HEK293 (cell line): ENCODE measurements around the gene METAP1D.

Experiments
- CTCF ChIA-PET: fragments of 350-600 bp; formaldehyde crosslinking; extraction: SDS; loops from one replicate; lab custom pipeline; 2021; ENCODE audit warnings: antibody characterized with exemption; lab: Yijun Ruan, JAX
- POLR2A ChIA-PET: fragments of 300-600 bp; formaldehyde crosslinking; extraction: SDS; loops from one replicate; lab custom pipeline; 2020; ENCODE audit warnings: antibody characterized with exemption, inconsistent platforms; lab: Yijun Ruan, JAX
- H3K27ac ChIP-seq: fragments of 200-500 bp; sonication (Bioruptor generic); 2 replicates; pipeline ENCODE4 v1.5.1; 2014; ENCODE audit warnings: low read depth, low read length, control low read depth, inconsistent platforms; ENCODE audit errors: extremely low read depth
- H3K36me3 ChIP-seq, 2 experiments: fragments of 200-500 bp in 1 of 2; sonication (Bioruptor generic) in 1 of 2; 1 replicate in 1 of 2; 2 replicates in 1 of 2; pipeline ENCODE4 v1.5.1; 2014 to 2017; ENCODE audit warnings: inconsistent platforms in 2 of 2, low read length in 2 of 2; ENCODE audit not compliant: control insufficient read depth in 2 of 2, insufficient read depth in 1 of 2
- H3K4me1 ChIP-seq: fragments of 200-500 bp; sonication (Bioruptor generic); 2 replicates; pipeline ENCODE4 v1.5.1; 2014; ENCODE audit warnings: mild to moderate bottlenecking, low read length, inconsistent platforms; ENCODE audit not compliant: control insufficient read depth, insufficient read depth
- H3K4me3 ChIP-seq: 2 replicates; pipeline ENCODE4 v1.5.1; 2011; ENCODE audit warnings: low read depth, mild to moderate bottlenecking, control low read depth, low read length, moderate library complexity
- H3K9me3 ChIP-seq: fragments of 200-500 bp; sonication (Bioruptor generic); 2 replicates; pipeline ENCODE4 v1.5.1; 2014; ENCODE audit warnings: low read depth, low read length, inconsistent platforms; ENCODE audit not compliant: control insufficient read depth, insufficient read depth
- EGR2 ChIP-seq: fragments of 450-650 bp; formaldehyde crosslinking; IDR thresholded peaks from 2 replicates; pipeline ENCODE4 v1.5.1; 2016; ENCODE audit warnings: low read depth, missing biosample characterization, missing genetic modification characterization
- GLI2 ChIP-seq: fragments of 450-650 bp; formaldehyde crosslinking; IDR thresholded peaks from 2 replicates; pipeline ENCODE4; 2017; ENCODE audit warnings: missing biosample characterization, missing genetic modification characterization, low read depth, borderline replicate concordance
- SP7 ChIP-seq: fragments of 450-650 bp; formaldehyde crosslinking; IDR thresholded peaks from 2 replicates; pipeline ENCODE4 v1.5.1; 2016; ENCODE audit warnings: missing biosample characterization, missing genetic modification characterization
- ZFHX2 ChIP-seq: fragments of 450-650 bp; formaldehyde crosslinking; conservative IDR thresholded peaks from 2 replicates; pipeline ENCODE4 v1.5.1; 2016; ENCODE audit warnings: missing biosample characterization, missing genetic modification characterization
- ZFP69B ChIP-seq: fragments of 450-650 bp; formaldehyde crosslinking; IDR thresholded peaks from 2 replicates; pipeline ENCODE4 v1.5.1; 2016; ENCODE audit warnings: missing biosample characterization, missing genetic modification characterization
- ZNF146 ChIP-seq: fragments of 450-650 bp; formaldehyde crosslinking; IDR thresholded peaks from 2 replicates; pipeline ENCODE4 v1.5.1; 2016; ENCODE audit warnings: missing biosample characterization, missing genetic modification characterization
- ZNF19 ChIP-seq: fragments of 450-650 bp; formaldehyde crosslinking; IDR thresholded peaks from 2 replicates; pipeline ENCODE4; 2016; ENCODE audit warnings: missing biosample characterization, missing genetic modification characterization, low read depth
- ZNF391 ChIP-seq: fragments of 450-650 bp; formaldehyde crosslinking; IDR thresholded peaks from 2 replicates; pipeline ENCODE4 v1.5.1; 2016; ENCODE audit warnings: low read depth, missing biosample characterization, missing genetic modification characterization, borderline replicate concordance
- ZNF501 ChIP-seq: fragments of 450-650 bp; formaldehyde crosslinking; IDR thresholded peaks from 2 replicates; pipeline ENCODE4 v1.5.1; 2016; ENCODE audit warnings: missing biosample characterization, missing genetic modification characterization
- ZNF561 ChIP-seq: fragments of 450-650 bp; IDR thresholded peaks from 2 replicates; pipeline ENCODE4 v1.5.1; 2018; ENCODE audit warnings: missing biosample characterization, missing genetic modification characterization, borderline replicate concordance
- ZNF629 ChIP-seq: fragments of 450-650 bp; formaldehyde crosslinking; IDR thresholded peaks from 2 replicates; pipeline ENCODE4 v1.5.1; 2017; ENCODE audit warnings: missing biosample characterization, missing genetic modification characterization
- ZNF654 ChIP-seq: fragments of 450-650 bp; formaldehyde crosslinking; IDR thresholded peaks from 2 replicates; pipeline ENCODE4 v1.5.1; 2016; ENCODE audit warnings: low read depth, missing biosample characterization, missing genetic modification characterization
- ZNF670 ChIP-seq: fragments of 450-650 bp; formaldehyde crosslinking; IDR thresholded peaks from 2 replicates; pipeline ENCODE4 v1.5.1; 2016; ENCODE audit warnings: missing biosample characterization, missing genetic modification characterization, low read depth
- ZNF677 ChIP-seq: fragments of 450-650 bp; IDR thresholded peaks from 2 replicates; pipeline ENCODE4 v1.5.0; 2018; ENCODE audit warnings: missing biosample characterization, mild to moderate bottlenecking, missing genetic modification characterization, moderate library complexity
- TF ChIP-seq, protein P1 (sequence below): fragments of 450-650 bp; formaldehyde crosslinking; IDR thresholded peaks from 2 replicates; pipeline ENCODE4 v1.5.1; 2016; ENCODE audit warnings: missing biosample characterization, missing genetic modification characterization
- TF ChIP-seq, protein P2 (sequence below): fragments of 450-650 bp; formaldehyde crosslinking; IDR thresholded peaks from 2 replicates; pipeline ENCODE4 v1.5.1; 2016; ENCODE audit warnings: missing biosample characterization, missing genetic modification characterization
- TF ChIP-seq, protein P3 (sequence below): fragments of 450-650 bp; formaldehyde crosslinking; IDR thresholded peaks from 2 replicates; pipeline ENCODE4 v1.5.1; 2017; ENCODE audit warnings: missing biosample characterization, missing genetic modification characterization
- TF ChIP-seq, protein P4 (sequence below): fragments of 450-650 bp; formaldehyde crosslinking; IDR thresholded peaks from 2 replicates; pipeline ENCODE4 v1.5.1; 2016; ENCODE audit warnings: missing biosample characterization, missing genetic modification characterization
- TF ChIP-seq, protein P5 (sequence below): fragments of 450-650 bp; IDR thresholded peaks from 2 replicates; pipeline ENCODE4 v1.5.1; 2018; ENCODE audit warnings: missing biosample characterization, missing genetic modification characterization

METAP1D gene

DNA sequence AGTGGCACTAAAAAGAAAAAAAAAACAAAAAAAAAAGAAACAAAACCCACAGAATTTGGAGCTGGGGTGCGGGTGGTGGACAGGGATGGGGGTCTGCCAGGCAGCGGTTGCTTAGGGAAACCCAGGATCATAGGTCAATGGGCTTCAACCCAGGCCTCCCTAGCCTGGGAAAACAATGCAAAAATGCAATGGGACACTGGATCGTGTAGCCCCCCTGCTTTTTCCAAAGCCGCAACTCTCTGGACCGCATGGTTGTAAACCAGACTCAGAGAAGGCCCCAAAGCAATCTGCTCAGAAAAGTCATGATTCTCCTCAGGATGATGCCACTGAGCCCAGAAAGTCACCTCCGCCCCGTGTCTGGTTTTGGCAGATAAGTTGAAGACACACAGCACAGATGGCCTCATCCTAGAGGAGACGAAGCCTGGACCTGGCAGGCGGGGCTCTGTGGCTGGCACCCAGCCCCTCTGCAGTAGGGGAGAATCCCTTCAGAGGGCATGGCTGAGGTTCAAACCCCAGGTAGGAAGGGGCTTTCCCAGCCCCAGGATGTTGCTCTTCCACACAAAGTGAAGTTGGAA, 97.9 kb downstream of the METAP1D start (continued):
- TF ChIP-seq, protein P1, sequence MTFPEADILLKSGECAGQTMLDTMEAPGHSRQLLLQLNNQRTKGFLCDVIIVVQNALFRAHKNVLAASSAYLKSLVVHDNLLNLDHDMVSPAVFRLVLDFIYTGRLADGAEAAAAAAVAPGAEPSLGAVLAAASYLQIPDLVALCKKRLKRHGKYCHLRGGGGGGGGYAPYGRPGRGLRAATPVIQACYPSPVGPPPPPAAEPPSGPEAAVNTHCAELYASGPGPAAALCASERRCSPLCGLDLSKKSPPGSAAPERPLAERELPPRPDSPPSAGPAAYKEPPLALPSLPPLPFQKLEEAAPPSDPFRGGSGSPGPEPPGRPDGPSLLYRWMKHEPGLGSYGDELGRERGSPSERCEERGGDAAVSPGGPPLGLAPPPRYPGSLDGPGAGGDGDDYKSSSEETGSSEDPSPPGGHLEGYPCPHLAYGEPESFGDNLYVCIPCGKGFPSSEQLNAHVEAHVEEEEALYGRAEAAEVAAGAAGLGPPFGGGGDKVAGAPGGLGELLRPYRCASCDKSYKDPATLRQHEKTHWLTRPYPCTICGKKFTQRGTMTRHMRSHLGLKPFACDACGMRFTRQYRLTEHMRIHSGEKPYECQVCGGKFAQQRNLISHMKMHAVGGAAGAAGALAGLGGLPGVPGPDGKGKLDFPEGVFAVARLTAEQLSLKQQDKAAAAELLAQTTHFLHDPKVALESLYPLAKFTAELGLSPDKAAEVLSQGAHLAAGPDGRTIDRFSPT (tag by site-specific recombination) = no peak
- peak; percentile 19; the same call in 1 of the 2 replicates for TF ChIP-seq ZNF391 (tag by site-specific recombination)

DNA sequence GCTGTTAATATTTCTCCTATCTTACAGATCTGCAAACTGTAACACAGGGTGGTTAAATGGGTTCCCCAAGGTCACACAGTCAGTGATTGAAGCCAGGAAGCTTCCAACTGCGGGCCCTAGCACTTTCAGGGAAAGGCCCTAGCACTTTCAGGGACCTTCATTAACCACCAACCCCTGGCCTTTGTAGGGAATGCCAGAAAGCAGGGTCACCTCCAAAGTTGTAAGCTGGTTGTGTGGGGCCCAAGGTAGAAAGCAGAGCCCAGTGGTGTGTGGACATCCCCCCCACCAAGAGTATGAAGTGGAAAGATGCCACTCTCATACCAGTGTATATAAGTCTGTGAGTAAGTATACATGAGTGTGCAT, 98.5 kb downstream of the METAP1D start:
- ChIA-PET POLR2A (interaction anchor here (0.6 to 8.7 kb wide), 6 partner anchors 14 to 210 kb away, joined by 3 to 147 read pairs (median 6); partner anchors contain the start of genes DLX1, HAT1 and SLC25A12), CTCF (interaction anchor here (0.6 to 1.3 kb wide), 3 partner anchors 17 to 395 kb away, joined by 3 read pairs; no protein-coding TSS in a partner anchor)
- H3K4me1 ChIP-seq = peaks cover 15% of the 10 kb centered on the region
- peak overlapping the region; percentile 67; the same call in 1 of the 2 replicates for H3K4me3 ChIP-seq
- peak overlapping the region; percentile 99 for H3K27ac ChIP-seq
- H3K36me3 ChIP-seq = peaks cover 0 to 22% of the 10 kb centered on the region in 2 experiments; a peak in 1 of 3 replicates
- H3K9me3 ChIP-seq = no peaks in the 10 kb centered on the region
- TF ChIP-seq, protein P2, sequence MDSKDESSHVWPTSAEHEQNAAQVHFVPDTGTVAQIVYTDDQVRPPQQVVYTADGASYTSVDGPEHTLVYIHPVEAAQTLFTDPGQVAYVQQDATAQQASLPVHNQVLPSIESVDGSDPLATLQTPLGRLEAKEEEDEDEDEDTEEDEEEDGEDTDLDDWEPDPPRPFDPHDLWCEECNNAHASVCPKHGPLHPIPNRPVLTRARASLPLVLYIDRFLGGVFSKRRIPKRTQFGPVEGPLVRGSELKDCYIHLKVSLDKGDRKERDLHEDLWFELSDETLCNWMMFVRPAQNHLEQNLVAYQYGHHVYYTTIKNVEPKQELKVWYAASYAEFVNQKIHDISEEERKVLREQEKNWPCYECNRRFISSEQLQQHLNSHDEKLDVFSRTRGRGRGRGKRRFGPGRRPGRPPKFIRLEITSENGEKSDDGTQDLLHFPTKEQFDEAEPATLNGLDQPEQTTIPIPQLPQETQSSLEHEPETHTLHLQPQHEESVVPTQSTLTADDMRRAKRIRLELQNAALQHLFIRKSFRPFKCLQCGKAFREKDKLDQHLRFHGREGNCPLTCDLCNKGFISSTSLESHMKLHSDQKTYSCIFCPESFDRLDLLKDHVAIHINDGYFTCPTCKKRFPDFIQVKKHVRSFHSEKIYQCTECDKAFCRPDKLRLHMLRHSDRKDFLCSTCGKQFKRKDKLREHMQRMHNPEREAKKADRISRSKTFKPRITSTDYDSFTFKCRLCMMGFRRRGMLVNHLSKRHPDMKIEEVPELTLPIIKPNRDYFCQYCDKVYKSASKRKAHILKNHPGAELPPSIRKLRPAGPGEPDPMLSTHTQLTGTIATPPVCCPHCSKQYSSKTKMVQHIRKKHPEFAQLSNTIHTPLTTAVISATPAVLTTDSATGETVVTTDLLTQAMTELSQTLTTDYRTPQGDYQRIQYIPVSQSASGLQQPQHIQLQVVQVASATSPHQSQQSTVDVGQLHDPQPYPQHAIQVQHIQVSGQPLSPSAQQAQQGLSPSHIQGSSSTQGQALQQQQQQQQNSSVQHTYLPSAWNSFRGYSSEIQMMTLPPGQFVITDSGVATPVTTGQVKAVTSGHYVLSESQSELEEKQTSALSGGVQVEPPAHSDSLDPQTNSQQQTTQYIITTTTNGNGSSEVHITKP (tag by site-specific recombination) = peak; percentile 64
- TF ChIP-seq ZNF146 (tag by site-specific recombination) = no peak

DNA sequence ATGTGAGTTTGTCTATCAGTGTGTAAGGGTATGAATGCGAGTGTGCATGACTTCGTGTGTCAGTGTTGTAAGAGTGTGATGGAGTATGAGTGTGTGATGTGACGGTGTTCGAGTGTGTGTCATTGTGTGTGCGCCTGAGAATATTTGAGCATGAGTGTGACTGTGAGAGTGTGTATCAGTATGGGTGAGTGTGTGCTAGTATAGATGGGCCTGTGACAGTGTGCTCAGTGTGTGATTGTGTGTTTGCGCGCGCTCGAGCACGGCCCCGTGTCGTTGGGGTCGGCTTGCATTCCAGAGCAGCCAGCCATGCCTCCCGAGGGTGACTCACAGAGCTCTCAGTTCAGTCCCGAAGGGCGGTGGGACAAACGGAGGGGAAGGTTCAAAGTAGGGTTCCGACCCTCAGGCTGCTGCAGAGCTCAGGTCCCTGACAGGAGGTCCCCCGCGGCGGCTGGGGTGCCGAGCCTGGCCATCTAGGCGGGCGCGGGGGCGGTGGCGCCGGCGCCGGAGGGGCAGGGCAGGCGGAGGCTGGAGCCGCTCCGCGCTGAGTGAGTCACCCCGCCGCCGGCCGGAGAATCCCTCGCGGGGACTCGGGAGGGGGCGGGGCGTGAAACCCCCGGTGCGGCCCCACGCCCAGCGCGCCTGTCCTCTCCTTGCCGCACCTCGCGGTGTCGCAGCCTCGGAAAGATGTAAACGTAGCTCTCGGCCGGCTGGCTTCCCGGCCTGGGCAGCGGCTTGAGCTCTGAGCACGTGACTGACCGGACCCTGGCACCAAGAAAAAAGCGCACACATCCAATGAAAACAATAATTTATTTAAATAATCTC, 99.1 kb downstream of the METAP1D start:
- Histone ChIP-seq H3K9me3 (no peaks in the 10 kb centered on the region), H3K4me3 (peak overlapping the region; percentile 67), H3K36me3 (peaks cover 0 to 22% of the 10 kb centered on the region in 2 experiments; a peak in 1 of 3 replicates), H3K27ac (peak overlapping the region; percentile 99), H3K4me1 (peaks cover 19% of the 10 kb centered on the region)
- ChIA-PET POLR2A (interaction anchor here (0.6 to 8.7 kb wide), 7 partner anchors 15 to 211 kb away, joined by 3 to 147 read pairs (median 6); partner anchors contain the start of genes DLX1, HAT1 and SLC25A12), CTCF (interaction anchor here (0.6 to 1.4 kb wide), 6 partner anchors 17 to 395 kb away, joined by 3 to 4 read pairs (median 3); no protein-coding TSS in a partner anchor)
- TF ChIP-seq ZNF654 (tag by site-specific recombination) (no peak), ZNF629 (tag by site-specific recombination) (peak; percentile 57; the same call in 1 of the 2 replicates), ZNF670 (tag by site-specific recombination) (no peak), ZNF561 (peak; percentile 66), EGR2 (tag by site-specific recombination) (peak; percentile 45), GLI2 (no peak), ZNF677 (tag by site-specific recombination) (no peak), ZNF19 (tag by site-specific recombination) (no peak), ZNF501 (tag by site-specific recombination) (no peak), ZFP69B (peak; percentile 80), SP7 (tag by site-specific recombination) (peak; percentile 81), ZFHX2 (tag by site-specific recombination) (peak; percentile 83)
- TF ChIP-seq, protein P3, sequence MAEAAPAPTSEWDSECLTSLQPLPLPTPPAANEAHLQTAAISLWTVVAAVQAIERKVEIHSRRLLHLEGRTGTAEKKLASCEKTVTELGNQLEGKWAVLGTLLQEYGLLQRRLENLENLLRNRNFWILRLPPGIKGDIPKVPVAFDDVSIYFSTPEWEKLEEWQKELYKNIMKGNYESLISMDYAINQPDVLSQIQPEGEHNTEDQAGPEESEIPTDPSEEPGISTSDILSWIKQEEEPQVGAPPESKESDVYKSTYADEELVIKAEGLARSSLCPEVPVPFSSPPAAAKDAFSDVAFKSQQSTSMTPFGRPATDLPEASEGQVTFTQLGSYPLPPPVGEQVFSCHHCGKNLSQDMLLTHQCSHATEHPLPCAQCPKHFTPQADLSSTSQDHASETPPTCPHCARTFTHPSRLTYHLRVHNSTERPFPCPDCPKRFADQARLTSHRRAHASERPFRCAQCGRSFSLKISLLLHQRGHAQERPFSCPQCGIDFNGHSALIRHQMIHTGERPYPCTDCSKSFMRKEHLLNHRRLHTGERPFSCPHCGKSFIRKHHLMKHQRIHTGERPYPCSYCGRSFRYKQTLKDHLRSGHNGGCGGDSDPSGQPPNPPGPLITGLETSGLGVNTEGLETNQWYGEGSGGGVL (tag by site-specific recombination) = peak; percentile 83
- TF ChIP-seq, protein P4, sequence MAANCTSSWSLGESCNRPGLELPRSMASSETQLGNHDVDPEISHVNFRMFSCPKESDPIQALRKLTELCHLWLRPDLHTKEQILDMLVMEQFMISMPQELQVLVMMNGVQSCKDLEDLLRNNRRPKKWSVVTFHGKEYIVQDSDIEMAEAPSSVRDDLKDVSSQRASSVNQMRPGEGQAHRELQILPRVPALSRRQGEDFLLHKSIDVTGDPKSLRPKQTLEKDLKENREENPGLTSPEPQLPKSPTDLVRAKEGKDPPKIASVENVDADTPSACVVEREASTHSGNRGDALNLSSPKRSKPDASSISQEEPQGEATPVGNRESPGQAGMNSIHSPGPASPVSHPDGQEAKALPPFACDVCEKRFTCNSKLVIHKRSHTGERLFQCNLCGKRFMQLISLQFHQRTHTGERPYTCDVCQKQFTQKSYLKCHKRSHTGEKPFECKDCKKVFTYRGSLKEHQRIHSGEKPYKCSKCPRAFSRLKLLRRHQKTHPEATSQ (tag by site-specific recombination) = peak; percentile 9; the same call in 1 of the 2 replicates
- TF ChIP-seq, protein P5, sequence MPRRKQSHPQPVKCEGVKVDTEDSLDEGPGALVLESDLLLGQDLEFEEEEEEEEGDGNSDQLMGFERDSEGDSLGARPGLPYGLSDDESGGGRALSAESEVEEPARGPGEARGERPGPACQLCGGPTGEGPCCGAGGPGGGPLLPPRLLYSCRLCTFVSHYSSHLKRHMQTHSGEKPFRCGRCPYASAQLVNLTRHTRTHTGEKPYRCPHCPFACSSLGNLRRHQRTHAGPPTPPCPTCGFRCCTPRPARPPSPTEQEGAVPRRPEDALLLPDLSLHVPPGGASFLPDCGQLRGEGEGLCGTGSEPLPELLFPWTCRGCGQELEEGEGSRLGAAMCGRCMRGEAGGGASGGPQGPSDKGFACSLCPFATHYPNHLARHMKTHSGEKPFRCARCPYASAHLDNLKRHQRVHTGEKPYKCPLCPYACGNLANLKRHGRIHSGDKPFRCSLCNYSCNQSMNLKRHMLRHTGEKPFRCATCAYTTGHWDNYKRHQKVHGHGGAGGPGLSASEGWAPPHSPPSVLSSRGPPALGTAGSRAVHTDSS (tag by site-specific recombination) = no peak
